ENCODE measurements around the gene SLC25A21. TPM values are rescaled to one million over a fixed set of nuclear protein-coding genes. Genes with fewer than 3 reads are reported as not detected.

Gene SLC25A21
- total and polyA plus RNA-seq, 2 of the 13 experiments (the other 11 are each of a cell fraction or from before 2014, with no cell fraction given): 1.9 to 2.9 TPM

DNA sequence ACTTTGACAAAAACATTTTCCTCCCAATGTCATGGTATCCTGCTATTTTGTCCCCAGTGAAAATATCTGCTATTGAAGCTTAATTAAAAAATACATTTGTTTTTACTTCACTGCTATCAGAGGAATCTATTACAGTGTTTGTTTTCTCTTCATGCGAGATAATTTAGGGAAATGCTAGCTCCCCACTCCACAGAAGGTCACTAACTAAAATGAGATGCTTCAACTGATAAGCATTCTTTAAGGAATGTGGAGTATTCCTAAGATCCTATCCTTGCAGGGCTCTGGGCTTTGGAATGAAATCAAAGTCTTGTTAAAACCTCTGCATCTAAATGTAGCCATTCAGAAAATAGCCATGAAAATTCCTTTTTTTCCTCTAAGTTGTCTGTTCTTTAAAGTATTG is 471.3 kb downstream of the SLC25A21 start (continued):
- no peak for TF ChIP-seq ELF4 (CRISPR knock-in tag; IDR thresholded peaks at IDR 0.05; ENCODE audit: borderline replicate concordance)
- TF ChIP-seq, protein P1, sequence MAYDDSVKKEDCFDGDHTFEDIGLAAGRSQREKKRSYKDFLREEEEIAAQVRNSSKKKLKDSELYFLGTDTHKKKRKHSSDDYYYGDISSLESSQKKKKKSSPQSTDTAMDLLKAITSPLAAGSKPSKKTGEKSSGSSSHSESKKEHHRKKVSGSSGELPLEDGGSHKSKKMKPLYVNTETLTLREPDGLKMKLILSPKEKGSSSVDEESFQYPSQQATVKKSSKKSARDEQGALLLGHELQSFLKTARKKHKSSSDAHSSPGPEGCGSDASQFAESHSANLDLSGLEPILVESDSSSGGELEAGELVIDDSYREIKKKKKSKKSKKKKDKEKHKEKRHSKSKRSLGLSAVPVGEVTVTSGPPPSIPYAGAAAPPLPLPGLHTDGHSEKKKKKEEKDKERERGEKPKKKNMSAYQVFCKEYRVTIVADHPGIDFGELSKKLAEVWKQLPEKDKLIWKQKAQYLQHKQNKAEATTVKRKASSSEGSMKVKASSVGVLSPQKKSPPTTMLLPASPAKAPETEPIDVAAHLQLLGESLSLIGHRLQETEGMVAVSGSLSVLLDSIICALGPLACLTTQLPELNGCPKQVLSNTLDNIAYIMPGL (CRISPR knock-in tag; IDR thresholded peaks at IDR 0.05; ENCODE audit: borderline replicate concordance in 1 of 2, low read depth in 1 of 2): no peak
- TF ChIP-seq POLR2A (IDR thresholded peaks at IDR 0.05; ENCODE audit: insufficient read depth in 1 of 2, low read depth in 2 of 2, low read length in 2 of 2): no peak
- no peak for TF ChIP-seq MAFK (conservative IDR thresholded peaks at IDR 0.05 in 1 of 2, IDR thresholded peaks at IDR 0.05 in 1 of 2; ENCODE audit: low read length in 2 of 2)

DNA sequence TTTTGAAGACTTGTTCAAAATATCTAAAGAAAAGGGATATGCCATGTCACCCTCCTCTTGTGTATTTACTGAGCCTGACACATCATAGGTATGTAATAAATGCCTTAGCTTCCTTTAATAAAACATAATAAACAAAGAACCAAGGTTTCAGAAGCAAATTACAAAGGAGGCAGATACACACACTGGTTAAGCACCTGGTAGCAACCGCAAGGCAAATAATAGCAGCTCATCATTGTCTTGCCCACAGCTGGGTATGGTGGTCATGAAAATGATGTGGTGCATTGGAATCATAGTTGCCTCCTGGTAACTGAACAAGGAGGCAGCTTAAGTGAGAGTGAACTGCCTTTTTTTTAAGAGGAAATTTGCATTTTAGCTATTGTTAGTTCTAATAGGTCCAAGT is 471.8 kb downstream of the SLC25A21 start:
- POLR2A ChIA-PET: no interaction called here
- CTCF ChIA-PET (ENCODE audit: low intra/inter-chr PET ratio, low total read pairs): no interaction called here
- H3K36me3 ChIP-seq (replicated peaks in 1 of 2; ENCODE audit: control insufficient read depth in 1 of 2, insufficient read depth in 2 of 2, low read length in 2 of 2): no peaks in the 10 kb centered on the region
- TF ChIP-seq YY1 (IDR thresholded peaks at IDR 0.05; ENCODE audit: insufficient read depth, insufficient replicate concordance, low read depth, low read length): no peak
- TF ChIP-seq ZFY (CRISPR knock-in tag; IDR thresholded peaks at IDR 0.05): no peak
- TF ChIP-seq SOX6 (IDR thresholded peaks at IDR 0.05): no peak
- TF ChIP-seq SOX6 (CRISPR knock-in tag; IDR thresholded peaks at IDR 0.05): no peak
- TF ChIP-seq FOSL2 (CRISPR knock-in tag; IDR thresholded peaks at IDR 0.05): no peak
- no peak for TF ChIP-seq ZNF562 (CRISPR knock-in tag; IDR thresholded peaks at IDR 0.05; ENCODE audit: borderline replicate concordance)
- TF ChIP-seq ZNF720 (CRISPR knock-in tag; IDR thresholded peaks at IDR 0.05): no peak
- no peak for TF ChIP-seq TCF7 (IDR thresholded peaks at IDR 0.05; ENCODE audit: low read depth)
- no peak for TF ChIP-seq BORCS8-MEF2B (CRISPR knock-in tag; IDR thresholded peaks at IDR 0.05)
- H3K27me3 ChIP-seq (ENCODE audit: control insufficient read depth in 1 of 2, insufficient read depth in 2 of 2, low read length in 2 of 2): no peaks in the 10 kb centered on the region
- H2AFZ ChIP-seq (ENCODE audit: low read length): no peak overlapping the region
- no peaks in the 10 kb centered on the region for H3K79me2 ChIP-seq (ENCODE audit: insufficient read depth, low read length)
- in situ Hi-C loops (cut with HindIII; ENCODE audit: extremely low pct_ligation_motif_present, low pct_unique_long_range_greater_than_20kb) (no loop called here), intact Hi-C loops (cut with micrococcal nuclease; ENCODE audit: unreplicated experiment) (no loop called here)
- ATAC-seq (no peak), DNase-seq (ENCODE audit: low spot score) (no peak), FAIRE-seq (no peak)
- BruUV-seq (replicated peaks): no TSS peak
- H4K20me1 ChIP-seq (ENCODE audit: insufficient read depth, low read length): no peaks in the 10 kb centered on the region
- H3K27ac ChIP-seq (ENCODE audit: extremely low read length, insufficient read depth, low read length): no peak overlapping the region
- no peaks in the 10 kb centered on the region for H3K9me3 ChIP-seq (ENCODE audit: low read length)
- no peak overlapping the region for H3K4me2 ChIP-seq (ENCODE audit: low read depth, low read length)
- H3K9ac ChIP-seq (ENCODE audit: insufficient read depth, low read depth, low read length): no peak overlapping the region
- 64% methylated on average over 1 of the region's 1 CpG for WGBS (ENCODE audit: low lambda C conversion rate)
- no peak overlapping the region for H3K4me3 ChIP-seq (replicated peaks in 1 of 3; ENCODE audit: insufficient read depth in 1 of 3, low read depth in 2 of 3, low read length in 3 of 3)
- H3K4me1 ChIP-seq (ENCODE audit: insufficient read depth, low read length): no peaks in the 10 kb centered on the region; the same call in 1 of the 2 replicates
